Right hindlimb (tissue), 1 donor: ENCODE results near the gene CALCR.
"Not testable (repeated sequence)": the region's sequence is repeated elsewhere in the genome, so short reads cannot be mapped to it uniquely, and the experiment has no call there.

Experiments used
- DNase-seq: peaks from one replicate; pipeline ENCODE4 v3.0.0-alpha.2; 2018

CALCR gene

GRCh38 chr7:93574646-93575554 lies at the start of gene CALCR:
Gene CALCR (minus strand): TSS chr7:93574724. CDS start chr7:93486981, 87,743 bp downstream.
- peak; percentile 31 for DNase-seq

DNA sequence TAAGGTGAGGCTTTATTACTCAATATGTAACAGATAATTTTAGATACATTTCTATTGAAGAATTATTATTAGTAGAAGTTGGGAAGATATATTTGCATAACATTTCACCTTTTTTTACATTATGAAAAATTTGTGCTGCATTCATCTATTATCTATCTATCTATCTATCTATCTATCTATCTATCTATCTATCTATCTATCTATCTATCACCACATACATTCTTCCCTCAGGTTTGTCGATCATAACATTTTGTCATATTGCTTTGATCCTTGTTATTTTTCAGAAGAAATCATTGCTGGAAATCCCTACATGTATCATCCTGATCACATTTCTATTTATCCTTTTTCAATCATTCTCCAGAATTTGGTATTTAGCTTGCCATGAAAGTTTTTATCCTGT lies 49.3 kb upstream of the CALCR start:
- DNase-seq: no peak

DNA sequence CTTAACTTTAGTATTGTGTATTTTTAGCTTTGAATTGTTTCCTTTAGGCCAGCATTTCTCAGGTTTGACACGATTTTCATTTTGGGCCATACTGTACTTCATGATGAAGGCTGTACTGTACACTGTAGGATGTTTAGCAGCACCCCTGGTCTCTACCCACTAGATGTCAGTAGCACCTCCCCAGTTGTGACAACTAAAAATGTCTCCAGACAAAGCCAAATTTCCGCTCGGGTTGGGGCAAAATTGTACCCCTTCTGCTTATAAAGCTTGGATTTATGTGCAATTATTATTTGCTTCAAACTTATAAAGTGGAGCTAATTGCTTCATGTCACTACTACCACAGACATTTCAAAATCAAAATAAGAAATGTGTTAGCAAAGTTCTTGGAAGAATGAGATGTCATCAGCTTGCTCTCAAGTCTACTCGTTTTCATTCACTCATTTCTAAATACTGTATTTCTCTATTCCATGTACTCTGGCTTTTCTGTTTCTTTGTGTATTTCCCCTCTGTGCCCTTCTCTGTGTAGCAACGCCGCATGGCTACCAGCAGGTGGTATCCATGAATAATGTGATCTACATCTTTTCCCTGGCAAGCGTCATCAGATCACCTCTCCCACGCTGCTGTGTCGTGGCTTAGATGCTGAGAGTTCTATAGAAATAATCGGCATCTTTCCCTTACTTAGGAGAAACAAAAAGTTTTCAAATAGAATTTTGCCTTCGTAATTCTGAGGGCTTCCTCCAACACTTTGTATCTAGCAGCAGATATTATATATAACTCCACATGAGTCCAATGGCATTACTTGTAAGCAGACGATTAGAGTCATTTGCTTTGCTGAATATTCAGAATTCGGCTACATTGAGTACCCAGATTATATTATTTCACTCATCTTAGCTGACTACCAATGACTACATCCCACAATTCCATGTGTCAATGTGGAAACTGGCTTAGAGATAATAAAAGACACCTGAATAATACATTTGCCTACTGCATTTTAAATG lies 47.8 kb upstream of the CALCR start:
- peak; percentile 23 for DNase-seq

- no peak for DNase-seq
Observed at GRCh38 chr7:93620864-93621263, 46.3 kb upstream of the CALCR start.

GRCh38 chr7:93620057-93620456 lies 45.5 kb upstream of the CALCR start:
- DNase-seq: no peak

DNA sequence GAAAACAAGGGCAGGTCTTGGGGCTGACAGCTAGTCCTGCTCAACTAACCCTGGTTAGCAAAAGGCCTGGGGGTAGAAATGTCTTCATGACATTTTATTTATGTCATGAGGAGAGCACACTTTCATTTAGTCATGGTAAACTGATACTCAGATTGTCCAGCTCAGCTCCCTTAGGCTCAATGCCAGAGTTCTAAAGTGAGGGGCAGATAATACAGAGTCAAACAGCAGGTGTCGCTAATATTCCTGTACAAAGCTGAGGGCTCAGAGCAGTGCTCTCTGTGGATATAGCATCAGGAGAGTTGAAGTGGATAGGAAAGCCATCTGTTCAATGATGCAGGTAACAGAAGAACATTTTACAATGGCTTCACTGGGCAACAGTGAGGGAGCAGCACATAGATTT lies 26.8 kb upstream of the CALCR start:
- no peak for DNase-seq

GRCh38 chr7:93594250-93594649 lies 19.7 kb upstream of the CALCR start:
- DNase-seq: no peak

DNA sequence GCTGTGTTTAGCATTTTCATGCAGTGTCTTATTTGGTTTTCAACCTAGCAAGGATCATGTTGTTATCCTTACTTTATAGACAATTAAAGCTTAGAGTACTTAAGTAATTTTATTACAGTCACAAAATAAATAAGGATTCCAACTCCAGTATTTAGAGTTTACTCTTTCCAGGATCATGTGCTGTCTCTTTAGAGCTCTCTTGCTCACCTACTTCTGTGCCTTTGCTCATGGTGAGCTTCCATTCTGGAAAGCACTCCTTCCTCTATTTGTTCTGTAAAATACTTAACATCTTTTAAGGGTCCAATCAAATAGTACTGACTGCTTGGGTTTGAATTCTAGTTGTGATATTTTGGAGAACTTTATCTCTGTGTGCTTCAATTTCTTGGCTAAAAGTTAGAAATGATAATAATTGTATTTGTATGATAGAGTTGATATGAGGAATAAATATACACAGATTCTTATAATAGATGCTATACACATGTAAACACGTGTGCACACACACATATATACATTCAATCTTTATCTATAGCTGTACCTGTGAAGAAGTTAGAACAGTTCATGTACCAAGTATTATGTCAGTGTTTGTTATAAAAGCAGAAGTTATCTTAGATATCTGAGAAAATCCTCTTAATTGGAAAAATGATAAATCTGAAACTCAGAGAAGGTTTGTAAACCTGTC lies 18.2 kb upstream of the CALCR start:
- DNase-seq: no peak

DNA sequence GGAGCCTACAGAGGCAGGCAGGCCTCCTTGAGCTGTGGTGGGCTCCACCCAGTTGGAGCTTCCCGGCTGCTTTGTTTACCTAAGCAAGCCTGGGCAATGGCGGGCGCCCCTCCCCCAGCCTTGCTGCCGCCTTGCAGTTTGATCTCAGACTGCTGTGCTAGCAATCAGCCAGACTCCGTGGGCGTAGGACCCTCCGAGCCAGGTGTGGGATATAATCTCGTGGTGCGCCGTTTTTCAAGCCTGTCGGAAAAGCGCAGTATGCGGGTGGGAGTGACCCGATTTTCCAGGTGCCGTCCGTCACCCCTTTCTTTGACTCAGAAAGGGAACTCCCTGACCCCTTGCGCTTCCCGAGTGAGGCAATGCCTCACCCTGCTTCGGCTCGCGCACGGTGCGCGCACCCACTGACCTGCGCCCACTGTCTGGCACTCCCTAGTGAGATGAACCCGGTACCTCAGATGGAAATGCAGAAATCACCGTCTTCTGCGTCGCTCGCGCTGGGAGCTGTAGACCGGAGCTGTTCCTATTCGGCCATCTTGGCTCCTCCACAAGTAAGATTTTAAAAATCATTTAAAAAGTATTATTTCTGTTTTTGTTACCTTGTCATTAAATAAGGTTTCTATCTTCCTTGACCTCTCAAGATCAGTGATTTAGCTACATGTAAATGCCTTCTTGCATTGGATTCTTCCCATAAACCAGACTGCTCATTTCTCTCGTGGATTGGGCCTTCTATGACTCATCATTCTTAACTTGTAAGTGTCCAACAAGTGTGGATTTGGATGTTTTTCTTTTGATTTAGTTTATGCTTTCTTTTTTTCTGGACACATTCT lies 16.9 kb upstream of the CALCR start:
- not testable (repeated sequence) for DNase-seq

- not testable (repeated sequence) for DNase-seq
Observed at GRCh38 chr7:93586479-93586865, 11.9 kb upstream of the CALCR start.

DNA sequence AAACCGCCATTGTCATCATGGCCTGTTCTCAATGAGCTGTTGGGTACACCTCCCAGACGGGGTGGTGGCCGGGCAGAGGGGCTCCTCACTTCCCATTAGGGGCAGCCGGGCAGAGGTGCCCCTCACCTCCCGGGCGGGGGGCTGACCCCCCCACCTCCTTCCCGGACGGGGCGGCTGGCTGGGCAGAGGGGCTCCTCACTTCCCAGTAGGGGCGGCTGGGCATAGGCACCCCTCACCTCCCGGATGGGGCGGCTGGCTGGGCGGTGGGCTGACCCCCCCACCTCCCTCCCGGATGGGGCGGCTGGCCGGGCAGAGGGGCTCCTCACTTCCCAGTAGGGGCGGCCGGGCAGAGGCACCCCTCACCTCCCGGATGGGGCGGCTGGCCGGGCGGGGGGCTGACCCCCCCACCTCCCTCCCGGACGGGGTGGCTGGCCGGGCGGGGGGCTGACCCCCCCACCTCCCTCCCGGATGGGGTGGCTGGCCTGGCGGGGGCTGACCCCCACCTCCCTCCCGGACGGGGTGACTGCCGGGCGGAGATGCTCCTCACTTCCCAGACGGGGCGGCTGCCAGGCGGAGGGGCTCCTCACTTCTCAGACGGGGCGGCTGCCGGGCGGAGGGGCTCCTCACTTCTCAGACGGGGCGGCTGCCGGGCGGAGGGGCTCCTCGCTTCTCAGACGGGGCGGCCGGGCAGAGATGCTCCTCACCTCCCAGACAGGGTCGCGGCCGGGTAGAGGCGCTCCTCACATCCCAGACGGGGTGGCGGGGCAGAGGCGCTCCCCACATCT lies 11.4 kb upstream of the CALCR start:
- not testable (repeated sequence) for DNase-seq

DNA sequence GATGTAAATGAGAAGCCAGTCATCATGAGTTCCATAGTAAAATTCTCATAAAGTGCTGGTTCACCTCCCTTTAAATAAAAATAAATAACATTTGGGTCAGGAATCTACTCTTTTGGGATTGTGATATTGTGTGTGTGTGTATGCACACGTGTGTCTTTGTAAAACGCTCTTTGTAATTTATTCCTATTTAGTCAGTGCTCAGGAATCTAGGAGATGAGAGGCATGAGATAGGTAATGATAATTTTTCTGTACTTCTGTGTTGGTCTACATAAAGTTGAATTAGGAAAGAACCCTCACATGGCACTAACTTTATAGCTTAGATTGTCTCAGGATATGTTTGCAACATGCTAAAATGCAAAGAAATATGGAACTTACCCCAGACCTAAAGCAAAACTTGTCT lies 4.9 kb upstream of the CALCR start:
- DNase-seq: no peak

GRCh38 chr7:93578762-93579161 lies 4.2 kb upstream of the CALCR start:
- no peak for DNase-seq

GRCh38 chr7:93575555-93576399 lies 1.3 kb upstream of the CALCR start:
- no peak for DNase-seq

DNA sequence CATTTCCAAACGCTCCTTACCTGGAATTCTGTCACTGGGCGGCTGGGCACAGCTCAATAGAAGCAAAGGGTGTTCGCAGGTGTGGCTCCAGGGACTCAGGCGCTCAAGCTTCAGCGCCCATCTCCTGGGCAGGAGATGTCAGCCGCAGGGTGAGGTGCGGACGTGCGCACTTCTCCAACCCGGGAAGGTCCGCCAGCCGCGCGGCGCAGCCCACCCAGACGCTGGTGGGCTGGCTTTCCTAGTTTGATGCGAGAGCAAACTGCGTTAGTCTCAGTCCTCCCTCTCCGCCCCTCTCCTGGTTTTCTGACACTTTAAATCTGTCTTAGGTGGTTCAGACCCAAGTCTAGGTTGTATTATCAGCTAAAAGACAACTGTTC lies 267 bp downstream of the CALCR start:
- DNase-seq: peak; percentile 16

- DNase-seq: no peak
Observed at GRCh38 chr7:93569189-93569588, 5.3 kb downstream of the CALCR start.

GRCh38 chr7:93566876-93567275 lies 7.6 kb downstream of the CALCR start:
- no peak for DNase-seq

DNA sequence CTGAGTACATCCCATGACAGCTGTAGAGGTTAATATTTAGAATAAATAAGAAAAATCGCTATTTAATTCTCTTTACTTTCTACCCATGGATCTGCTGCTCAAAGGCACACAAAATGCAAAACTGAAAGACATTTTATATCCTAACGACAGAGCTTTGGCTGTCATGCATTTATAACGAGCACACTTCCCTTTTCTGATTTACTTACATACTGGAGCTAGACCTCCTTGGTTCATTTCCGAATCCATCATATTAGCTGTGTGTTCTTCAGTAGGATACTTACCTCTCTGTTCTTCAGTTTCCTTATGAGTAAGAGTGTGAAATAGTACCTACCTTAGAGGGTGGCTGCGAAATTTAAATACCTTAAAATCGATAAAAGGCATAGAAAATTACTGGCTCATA lies 10.9 kb downstream of the CALCR start:
- DNase-seq: no peak

DNA sequence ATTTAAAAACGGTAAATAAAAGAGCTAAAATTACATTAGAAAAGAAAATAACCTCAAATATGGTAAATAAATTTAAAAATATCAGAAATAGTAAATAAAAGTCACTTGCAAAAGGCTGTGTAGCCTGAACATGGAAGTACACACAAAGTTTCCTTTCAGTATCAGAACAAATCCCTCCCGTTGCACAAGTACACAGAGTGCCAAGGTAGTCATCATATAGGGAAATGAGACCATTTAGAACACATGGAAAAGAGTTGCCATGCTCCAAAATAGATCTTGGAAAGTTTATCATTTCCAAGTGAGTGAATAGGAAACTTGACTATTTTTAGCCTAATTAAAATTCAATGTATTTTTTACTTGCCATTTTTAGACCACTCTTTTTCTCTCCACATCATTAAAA lies 11.6 kb downstream of the CALCR start:
- DNase-seq: no peak

GRCh38 chr7:93562106-93562505 lies 12.4 kb downstream of the CALCR start:
- no peak for DNase-seq
